Stimulated activated naive CD4-positive, alpha-beta T cell (primary cell): ENCODE data around the gene TM4SF1.

ENCODE experiments used
- DNase-seq, 6 experiments: peaks; one replicate each; lab custom pipeline; 2025; lab: John Stamatoyannopoulos, UW

Gene TM4SF1

GRCh38 chr3:149375501-149376196, 1.8 kb downstream of the TM4SF1 start:
- DNase-seq: no peak

- no peak for DNase-seq
Measured at GRCh38 chr3:149374793-149375500, 2.5 kb downstream of the TM4SF1 start.

GRCh38 chr3:149374391-149374790, 3.1 kb downstream of the TM4SF1 start:
- no peak for DNase-seq

- no peak for DNase-seq
Measured at GRCh38 chr3:149373235-149374125, 4.0 kb downstream of the TM4SF1 start.

- DNase-seq: no peak
Measured at GRCh38 chr3:149371723-149372114, 5.7 kb downstream of the TM4SF1 start.

- no peak for DNase-seq
Measured at GRCh38 chr3:149371001-149371722, 6.3 kb downstream of the TM4SF1 start.

- no peak for DNase-seq
Measured at GRCh38 chr3:149369991-149370866, 7.2 kb downstream of the TM4SF1 start.

- DNase-seq: no peak
Measured at GRCh38 chr3:149368674-149369497, 8.6 kb downstream of the TM4SF1 start.

- DNase-seq: no peak
Measured at GRCh38 chr3:149368201-149368673, 9.2 kb downstream of the TM4SF1 start.

GRCh38 chr3:149366941-149367840, 10.3 kb downstream of the TM4SF1 start:
- no peak for DNase-seq

- DNase-seq: no peak
Measured at GRCh38 chr3:149366031-149366430, 11.4 kb downstream of the TM4SF1 start.

- DNase-seq: no peak
Measured at GRCh38 chr3:149364624-149365023, 12.8 kb downstream of the TM4SF1 start.

- no peak for DNase-seq
Measured at GRCh38 chr3:149363053-149363452, 14.4 kb downstream of the TM4SF1 start.

GRCh38 chr3:149362366-149362765, 15.1 kb downstream of the TM4SF1 start:
- no peak for DNase-seq

- DNase-seq: no peak
Measured at GRCh38 chr3:149356630-149357029, 20.8 kb downstream of the TM4SF1 start.

- DNase-seq: no peak
Measured at GRCh38 chr3:149356044-149356592, 21.3 kb downstream of the TM4SF1 start.

- DNase-seq: no peak
Measured at GRCh38 chr3:149353581-149354184, 23.8 kb downstream of the TM4SF1 start.

GRCh38 chr3:149352556-149352955, 24.9 kb downstream of the TM4SF1 start:
- no peak for DNase-seq
